Measurements from ENCODE around the gene MED12L.

The MED12L gene

DNA sequence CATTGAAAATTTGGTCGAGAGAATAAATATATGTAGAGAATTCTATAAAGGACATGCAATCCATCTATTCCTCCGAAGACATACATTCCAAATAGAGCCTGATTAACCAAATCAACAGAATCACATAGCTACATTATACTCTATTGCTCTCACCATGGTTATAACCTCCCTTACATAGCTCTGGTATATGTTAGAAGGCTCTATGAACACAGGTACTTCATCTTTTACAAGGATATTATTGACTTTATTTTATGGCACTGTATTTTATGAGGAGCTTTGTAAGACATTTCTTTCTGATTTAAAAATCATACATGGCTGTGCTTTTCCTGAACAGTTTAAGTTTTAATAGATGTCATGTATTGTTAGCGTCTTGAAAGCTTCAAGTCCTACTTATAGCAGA, 370.6 kb downstream of the MED12L start:
- in situ Hi-C loops (cut with MboI; ENCODE audit: low pct_unique_long_range_greater_than_20kb, low sequenced_read_pairs, unreplicated experiment) = no loop called here
- DNase-seq (ENCODE audit: low spot score) = no peak
- TF ChIP-seq CTCF (IDR thresholded peaks at IDR 0.05; ENCODE audit: extremely low read depth, insufficient read depth, missing control alignments) = no peak

DNA sequence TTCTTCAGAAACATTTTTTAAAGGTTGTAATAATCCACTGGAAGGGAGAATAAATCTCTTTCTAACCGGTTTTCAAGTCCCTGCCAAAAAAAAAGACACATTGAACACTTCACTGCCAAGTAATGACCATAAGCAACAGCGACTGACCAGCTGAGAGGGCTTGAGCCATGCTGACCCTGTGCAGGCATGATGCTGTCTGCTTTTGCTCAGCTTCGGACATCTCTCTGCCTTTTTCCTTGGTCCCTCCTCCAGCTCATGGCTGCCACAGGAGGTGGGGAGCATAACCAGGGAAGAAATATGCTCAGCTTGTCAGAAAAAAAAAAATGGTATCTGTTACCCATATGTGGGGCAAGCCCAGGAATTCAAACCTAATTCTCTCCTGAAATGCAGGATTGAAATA, 373.9 kb downstream of the MED12L start:
- DNase-seq (ENCODE audit: low spot score) = no peak
- in situ Hi-C loops (cut with MboI; ENCODE audit: low pct_unique_long_range_greater_than_20kb, low sequenced_read_pairs, unreplicated experiment) = no loop called here
- no peak for TF ChIP-seq CTCF (IDR thresholded peaks at IDR 0.05; ENCODE audit: extremely low read depth, insufficient read depth, missing control alignments)

GRCh38 chr3:151460228-151460627, 374.8 kb downstream of the MED12L start:
- DNase-seq (ENCODE audit: low spot score) = no peak
- no peak for TF ChIP-seq CTCF (IDR thresholded peaks at IDR 0.05; ENCODE audit: extremely low read depth, insufficient read depth, missing control alignments)
- in situ Hi-C loops (cut with MboI; ENCODE audit: low pct_unique_long_range_greater_than_20kb, low sequenced_read_pairs, unreplicated experiment) = no loop called here

GRCh38 chr3:151460774-151461450, 375.4 kb downstream of the MED12L start, which contains the start of gene IGSF10:
IGSF10 (minus strand) TSS chr3:151461061; CDS start chr3:151458709, 2,352 bp downstream.
- no peak for TF ChIP-seq CTCF (IDR thresholded peaks at IDR 0.05; ENCODE audit: extremely low read depth, insufficient read depth, missing control alignments)
- DNase-seq (ENCODE audit: low spot score) = no peak
- in situ Hi-C loops (cut with MboI; ENCODE audit: low pct_unique_long_range_greater_than_20kb, low sequenced_read_pairs, unreplicated experiment) = no loop called here

DNA sequence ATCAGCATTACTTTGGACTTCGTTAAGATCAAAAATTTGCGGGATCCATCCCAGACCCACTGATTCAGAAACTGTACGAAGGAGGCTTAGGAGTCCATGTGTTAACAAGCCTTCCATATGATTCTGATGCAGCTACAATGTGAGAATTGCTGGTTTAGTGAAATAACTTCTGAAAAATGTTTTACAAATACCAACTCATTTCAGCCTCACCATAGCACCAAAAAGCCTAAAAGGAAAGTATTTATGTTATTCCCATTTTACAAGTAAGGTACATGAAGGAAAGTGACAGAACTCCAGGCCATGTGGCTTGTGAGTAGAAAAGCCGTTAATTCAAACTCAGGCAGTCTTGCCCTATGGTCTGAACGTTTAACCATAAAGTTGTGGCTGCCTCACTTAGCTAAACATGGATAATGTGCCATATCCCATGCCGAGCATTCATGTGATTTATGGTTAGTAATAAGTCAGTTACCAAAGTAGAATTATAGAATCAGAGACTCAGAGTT, 376.9 kb downstream of the MED12L start:
- TF ChIP-seq CTCF (IDR thresholded peaks at IDR 0.05; ENCODE audit: extremely low read depth, insufficient read depth, missing control alignments) = no peak
- DNase-seq (ENCODE audit: low spot score) = no peak
- in situ Hi-C loops (cut with MboI; ENCODE audit: low pct_unique_long_range_greater_than_20kb, low sequenced_read_pairs, unreplicated experiment) = no loop called here

GRCh38 chr3:151462991-151463390, 377.5 kb downstream of the MED12L start:
- no peak for DNase-seq (ENCODE audit: low spot score)
- no peak for TF ChIP-seq CTCF (IDR thresholded peaks at IDR 0.05; ENCODE audit: extremely low read depth, insufficient read depth, missing control alignments)
- in situ Hi-C loops (cut with MboI; ENCODE audit: low pct_unique_long_range_greater_than_20kb, low sequenced_read_pairs, unreplicated experiment) = no loop called here

Measured in GM13977 (cell line).